Gastrocnemius medialis (tissue), 4 donors: ENCODE results near the gene BSCL2. TPM values are rescaled to one million over a fixed set of nuclear protein-coding genes. Genes with fewer than 3 reads are reported as not detected.

Experiments used
- ATAC-seq, 2 donors: fragments of 150-250 bp; one replicate each; pipeline ENCODE4 v1.9.1; 2016
- DNase-seq, 2 donors: peaks; one replicate each; pipeline ENCODE4 v3.0.0-alpha.2; 2019
- H3K27ac ChIP-seq, 4 donors: fragments of 200-600 bp; sonication (generic); 1 replicate in 1 of 4; 2 replicates in 3 of 4; pipeline ENCODE4 v1.5.1; 2016 to 2018; ENCODE audit warnings: mild to moderate bottlenecking in 2 of 4, moderate library complexity in 1 of 4
- H3K27me3 ChIP-seq, 3 donors: fragments of 200-600 bp; sonication (generic) in 2 of 3; 1 replicate in 1 of 3; 2 replicates in 2 of 3; pipeline versions ENCODE4 v1.5.1 to v1.6.0; 2016 to 2019; ENCODE audit warnings: mild to moderate bottlenecking in 1 of 3, moderate library complexity in 1 of 3
- H3K36me3 ChIP-seq, 2 donors: fragments of 200-600 bp; sonication (generic) in 1 of 2; one replicate each; pipeline ENCODE4 v1.5.1; 2017 to 2018
- H3K4me1 ChIP-seq, 2 donors: fragments of 200-600 bp; sonication (generic) in 1 of 2; one replicate each; pipeline ENCODE4 v1.5.1; 2016 to 2017; ENCODE audit warnings: mild to moderate bottlenecking in 2 of 2
- H3K4me3 ChIP-seq, 4 donors: fragments of 200-600 bp; sonication (generic) in 3 of 4; 1 replicate in 1 of 4; 2 replicates in 3 of 4; pipeline ENCODE4 v1.5.1; 2016 to 2019; ENCODE audit warnings: mild to moderate bottlenecking in 2 of 4
- H3K9me3 ChIP-seq, 3 donors: fragments of 200-600 bp; sonication (generic) in 2 of 3; 1 replicate in 1 of 3; 2 replicates in 2 of 3; pipeline ENCODE4 v1.5.1; 2016 to 2019
- CTCF ChIP-seq, 5 experiments: fragments of 450-650 bp in 3 of 5; fragments of 200-600 bp in 2 of 5; sonication (generic) in 2 of 5; IDR thresholded peaks in 4 of 5; conservative IDR thresholded peaks in 1 of 5; 1 replicate in 4 of 5; 2 replicates in 1 of 5; pipeline ENCODE4 v1.5.1; 2016 to 2019; ENCODE audit warnings: antibody characterized with exemption in 5 of 5, mild to moderate bottlenecking in 3 of 5, moderate library complexity in 3 of 5
- POLR2A ChIP-seq, 2 donors: fragments of 450-650 bp; IDR thresholded peaks; one replicate each; pipeline ENCODE4 v1.6.1; 2017; ENCODE audit warnings: antibody characterized with exemption in 2 of 2, mild to moderate bottlenecking in 2 of 2, moderate library complexity in 2 of 2
- in situ Hi-C, 4 donors: fragments of 200-750 bp; cut with MboI; loops; one replicate each; pipeline versions ENCODE4 v1.15.0 to v1.8.0; 2017; ENCODE audit warnings: low sequenced_read_pairs in 4 of 4
- intact Hi-C: fragments of 100-400 bp; cut with DNase I; formaldehyde crosslinking; loops from one replicate; pipeline ENCODE4 v1.15.1; 2023; ENCODE audit warnings: low total_unique reads
- total RNA-seq, 4 donors: library from RNA; depleted of rRNA; stranded (reverse); fragments of >200 nt; gene quantifications; one replicate each; pipeline versions ENCODE4 v1.1.0 to v1.2.3, GENCODE V29; 2016

Gene BSCL2
- total RNA-seq, 4 donors from 2014 or later: 33.4 to 114 (median 55.6) TPM

- ATAC-seq (no peak), DNase-seq (no peak)
- peaks cover 9 to 11% of the 10 kb centered on the region in 2 donors for H3K4me1 ChIP-seq
- no peaks in the 10 kb centered on the region for H3K9me3 ChIP-seq
- H3K27ac ChIP-seq: peak overlapping the region; percentile 33 to 73 (median 62)
- H3K36me3 ChIP-seq: peaks cover 0 to 28% of the 10 kb centered on the region in 2 donors
- in situ Hi-C loops (loop anchor here in 2 of 4 donors (25.0 kb wide), 1 partner anchor 300 kb away; no protein-coding TSS in a partner anchor), intact Hi-C loops (no loop called here)
- peak overlapping the region; percentile 24 to 32 (median 30) for H3K4me3 ChIP-seq
- peaks cover 0 to 6% (median 0%) of the 10 kb centered on the region in 3 donors for H3K27me3 ChIP-seq
- TF ChIP-seq CTCF (IDR thresholded peaks at IDR 0.05 in 4 of 5, conservative IDR thresholded peaks at IDR 0.05 in 1 of 5) (no peak), POLR2A (IDR thresholded peaks at IDR 0.05) (no peak)
Observed at GRCh38 chr11:62687508-62688396, 19.5 kb downstream of the BSCL2 start.

- no peaks in the 10 kb centered on the region for H3K9me3 ChIP-seq
- no peak overlapping the region for H3K4me3 ChIP-seq
- peaks cover 0 to 7% of the 10 kb centered on the region in 2 donors for H3K36me3 ChIP-seq
- ATAC-seq (no peak), DNase-seq (no peak)
- in situ Hi-C loops: loop anchor here in 2 of 4 donors (25.0 kb wide), 1 partner anchor 295 kb away; no protein-coding TSS in a partner anchor
- no peak for TF ChIP-seq CTCF (IDR thresholded peaks at IDR 0.05 in 4 of 5, conservative IDR thresholded peaks at IDR 0.05 in 1 of 5)
- no peak for TF ChIP-seq POLR2A (IDR thresholded peaks at IDR 0.05)
- no peak overlapping the region for H3K27ac ChIP-seq
- peaks cover 0 to under 1% (median 0%) of the 10 kb centered on the region in 3 donors for H3K27me3 ChIP-seq
- intact Hi-C loops: no loop called here
- H3K4me1 ChIP-seq: peaks cover 10 to 26% of the 10 kb centered on the region in 2 donors
Observed at GRCh38 chr11:62682518-62682917, 24.7 kb downstream of the BSCL2 start.

GRCh38 chr11:62680825-62681240, 26.4 kb downstream of the BSCL2 start:
- intact Hi-C loops (loop anchor here (1.0 kb wide), 1 partner anchor 13 kb away; no protein-coding TSS in a partner anchor), in situ Hi-C loops (loop anchor here in 2 of 4 donors (25.0 kb wide), 1 partner anchor 294 kb away; no protein-coding TSS in a partner anchor)
- no peaks in the 10 kb centered on the region for H3K27me3 ChIP-seq
- DNase-seq (peak; percentile 57 to 69), ATAC-seq (peak; percentile 63 to 71)
- TF ChIP-seq POLR2A (IDR thresholded peaks at IDR 0.05): no peak
- peak; percentile 25 to 65 (median 51) for TF ChIP-seq CTCF (IDR thresholded peaks at IDR 0.05 in 4 of 5, conservative IDR thresholded peaks at IDR 0.05 in 1 of 5)
- H3K4me1 ChIP-seq: peaks cover 21 to 43% of the 10 kb centered on the region in 2 donors
- peaks cover 0 to 19% of the 10 kb centered on the region in 2 donors for H3K36me3 ChIP-seq
- no peaks in the 10 kb centered on the region for H3K9me3 ChIP-seq
- H3K27ac ChIP-seq: peak overlapping the region; percentile 48 to 97 (median 68)
- H3K4me3 ChIP-seq: no peak overlapping the region

GRCh38 chr11:62678770-62679696, 28.2 kb downstream of the BSCL2 start, which contains the start of gene UBXN1:
Gene UBXN1, minus strand, starts transcription at chr11:62679073. Its CDS starts 150 bp downstream, at chr11:62678923.
- H3K9me3 ChIP-seq: no peaks in the 10 kb centered on the region
- in situ Hi-C loops (loop anchor here in 2 of 4 donors (25.0 kb wide), 1 partner anchor 292 kb away; no protein-coding TSS in a partner anchor), intact Hi-C loops (loop anchor here (1.0 to 5.0 kb wide), 3 partner anchors 26 to 77 kb away; partner anchors contain the start of genes HNRNPUL2, INTS5 and MTA2)
- peak within 1 kb of the TSS; percentile 88 to 97 (median 94) for H3K27ac ChIP-seq
- ATAC-seq (peak; percentile 83 to 85), DNase-seq (peak; percentile 87 to 92)
- peaks cover 21 to 44% of the 10 kb centered on the region in 2 donors for H3K4me1 ChIP-seq
- H3K4me3 ChIP-seq: peak within 1 kb of the TSS; percentile 91 to 98 (median 93)
- no peaks in the 10 kb centered on the region for H3K27me3 ChIP-seq
- H3K36me3 ChIP-seq: peaks cover 0 to 23% of the 10 kb centered on the region in 2 donors
- TF ChIP-seq CTCF (IDR thresholded peaks at IDR 0.05 in 4 of 5, conservative IDR thresholded peaks at IDR 0.05 in 1 of 5) (no peak), POLR2A (IDR thresholded peaks at IDR 0.05) (peak; percentile 75 to 85)
